Hepatocyte (in vitro differentiated cells): ENCODE measurements around the gene SHROOM1.

ENCODE experiments used
- CTCF ChIP-seq: fragments of 200-600 bp; sonication (generic); IDR thresholded peaks from 2 replicates; pipeline ENCODE4 v1.5.1; 2016; ENCODE audit warnings: antibody characterized with exemption, mild to moderate bottlenecking; ENCODE audit not compliant: poor library complexity
- EZH2 ChIP-seq: fragments of 200-600 bp; sonication (generic); IDR thresholded peaks from 2 replicates; pipeline ENCODE4 v1.6.1; 2016; ENCODE audit warnings: antibody characterized with exemption, mild to moderate bottlenecking, borderline replicate concordance
- EZH2phosphoT487 ChIP-seq: fragments of 200-600 bp; sonication (generic); IDR thresholded peaks from one replicate; pipeline ENCODE4 v1.6.1; 2018; ENCODE audit warnings: antibody characterized with exemption, mild to moderate bottlenecking, low read depth, moderate library complexity; ENCODE audit not compliant: unreplicated experiment, severe bottlenecking

GRCh38 chr5:132868754-132869153 lies 38.3 kb upstream of the SHROOM1 start:
- no peak for TF ChIP-seq CTCF
- no peak for TF ChIP-seq EZH2phosphoT487
- no peak for TF ChIP-seq EZH2
